Limb (tissue), 2 donors: ENCODE measurements around the gene SPDYE17.
"Not testable (repeated sequence)": the region's sequence is repeated elsewhere in the genome, so short reads cannot be mapped to it uniquely, and the experiment has no call there.

Source experiments
- DNase-seq, 2 donors: peaks; one replicate each; pipeline ENCODE4 v3.0.0-alpha.2; 2016; ENCODE audit errors: extremely low spot score in 2 of 2

Gene SPDYE17

GRCh38 chr7:76972391-76972790 lies 59.8 kb downstream of the SPDYE17 start:
- DNase-seq: not testable (repeated sequence)
